Immature natural killer cell (primary cell): ENCODE measurements around the gene CARD6. TPM values are rescaled to one million over a fixed set of nuclear protein-coding genes. Genes with fewer than 3 reads are reported as not detected.
"Not testable (repeated sequence)": the region's sequence is repeated elsewhere in the genome, so short reads cannot be mapped to it uniquely, and the experiment has no call there.

Experiments
- DNase-seq, 3 donors: peaks; one replicate each; pipeline ENCODE4 v3.0.0; 2022; ENCODE audit warnings: mixed read lengths in 1 of 3
- H3K27ac Mint-ChIP-seq, 6 donors: one replicate each; pipeline ENCODE4 v1.8.0; 2020; ENCODE audit warnings: mixed read lengths in 6 of 6, mild to moderate bottlenecking in 5 of 6, inconsistent platforms in 4 of 6, moderate library complexity in 3 of 6
- H3K27me3 Mint-ChIP-seq, 3 donors: one replicate each; pipeline ENCODE4 v1.8.0; 2020 to 2021; ENCODE audit warnings: low read depth in 3 of 3, mild to moderate bottlenecking in 3 of 3, mixed read lengths in 3 of 3, moderate library complexity in 3 of 3, inconsistent platforms in 1 of 3
- H3K36me3 Mint-ChIP-seq, 3 donors: one replicate each; pipeline ENCODE4 v1.8.0; 2020; ENCODE audit warnings: mixed read lengths in 3 of 3, inconsistent platforms in 2 of 3, mild to moderate bottlenecking in 2 of 3
- H3K4me1 Mint-ChIP-seq, 2 donors: one replicate each; pipeline ENCODE4 v1.8.0; 2020; ENCODE audit warnings: inconsistent platforms in 2 of 2, mild to moderate bottlenecking in 2 of 2, mixed read lengths in 2 of 2, moderate library complexity in 1 of 2
- H3K4me3 Mint-ChIP-seq, 5 donors: one replicate each; pipeline ENCODE4 v1.8.0; 2020; ENCODE audit warnings: mild to moderate bottlenecking in 5 of 5, mixed read lengths in 5 of 5, inconsistent platforms in 3 of 5, moderate library complexity in 3 of 5
- H3K9me3 Mint-ChIP-seq, 6 donors: one replicate each; pipeline ENCODE4 v1.8.0; 2020; ENCODE audit warnings: mild to moderate bottlenecking in 6 of 6, mixed read lengths in 6 of 6, inconsistent platforms in 4 of 6, moderate library complexity in 3 of 6
- polyA plus RNA-seq, 3 donors: library from polyadenylated mRNA; unstranded; fragments of 300-500 nt; fragmentation: Illumina TruSeq; gene quantifications; one replicate each; pipeline ENCODE4 v1.2.3, GENCODE V29; 2021

Gene CARD6
- polyA plus RNA-seq, result 1 to 10 TPM; 1.5 to 4.5 (median 1.9) TPM

GRCh38 chr5:40841068-40841805 lies at the start of gene CARD6:
Gene CARD6 (plus strand): TSS chr5:40841367. CDS start chr5:40841383, 16 bp downstream.
- Mint-ChIP-seq H3K9me3 (no peaks in the 10 kb centered on the region), H3K36me3 (no peaks in the 10 kb centered on the region), H3K27me3 (peaks cover 4 to 8% (median 8%) of the 10 kb centered on the region in 3 donors), H3K27ac (peak within 1 kb of the TSS; percentile 41 to 95 (median 87)), H3K4me3 (peak within 1 kb of the TSS; percentile 83 to 92 (median 88)), H3K4me1 (peaks cover 16 to 27% of the 10 kb centered on the region in 2 donors)
- peak; percentile 11 to 19 (median 17) for DNase-seq

- no peak overlapping the region for H3K27ac Mint-ChIP-seq
- H3K9me3 Mint-ChIP-seq, result no peaks in the 10 kb centered on the region
- DNase-seq, result no peak
- H3K4me1 Mint-ChIP-seq, result peaks cover 61 to 88% of the 10 kb centered on the region in 2 donors
- H3K4me3 Mint-ChIP-seq, result no peak overlapping the region
- peaks cover 0 to 3% (median 0%) of the 10 kb centered on the region in 3 donors for H3K27me3 Mint-ChIP-seq
- H3K36me3 Mint-ChIP-seq, result peaks cover 6 to 9% (median 8%) of the 10 kb centered on the region in 3 donors
Observed at GRCh38 chr5:40791715-40792139, 49.4 kb upstream of the CARD6 start.

- not testable (repeated sequence) for H3K27me3 Mint-ChIP-seq, H3K9me3 Mint-ChIP-seq, H3K27ac Mint-ChIP-seq
Observed at GRCh38 chr5:40792691-40793090, 48.5 kb upstream of the CARD6 start.

GRCh38 chr5:40794340-40794739 lies 46.8 kb upstream of the CARD6 start:
- H3K36me3 Mint-ChIP-seq, DNase-seq, H3K9me3 Mint-ChIP-seq, H3K27ac Mint-ChIP-seq, H3K4me3 Mint-ChIP-seq: not testable (repeated sequence)
- Mint-ChIP-seq H3K27me3 (peaks cover 4 to 16% (median 12%) of the 10 kb centered on the region in 3 donors), H3K4me1 (peaks cover 56 to 83% of the 10 kb centered on the region in 2 donors)

More at GRCh38 chr5:40792691-40793090, 48.5 kb upstream of the CARD6 start:
- DNase-seq, H3K4me3 Mint-ChIP-seq, H3K36me3 Mint-ChIP-seq: not testable (repeated sequence)
- peaks cover 66 to 91% of the 10 kb centered on the region in 2 donors for H3K4me1 Mint-ChIP-seq

DNA sequence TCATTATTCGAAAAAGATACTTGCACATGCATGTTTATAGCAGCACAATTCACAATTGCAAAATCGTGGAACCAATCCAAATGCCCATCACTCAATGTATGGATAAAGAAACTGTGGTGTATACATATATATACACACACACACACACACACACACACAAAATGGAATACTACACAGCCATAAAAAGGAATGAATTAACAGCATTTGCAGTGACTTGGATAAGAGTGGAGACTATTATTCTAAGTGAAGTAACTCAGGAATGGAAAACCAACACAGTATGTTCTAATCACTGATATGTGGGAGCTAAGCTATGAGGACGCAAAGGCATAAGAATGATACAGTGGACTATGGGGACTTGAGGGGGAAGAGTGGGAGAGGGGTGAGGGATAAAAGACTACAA lies 46.3 kb upstream of the CARD6 start:
- DNase-seq, H3K9me3 Mint-ChIP-seq, H3K36me3 Mint-ChIP-seq: not testable (repeated sequence)
- peaks cover 4 to 16% (median 12%) of the 10 kb centered on the region in 3 donors for H3K27me3 Mint-ChIP-seq
- H3K27ac Mint-ChIP-seq, result peak overlapping the region in 1 of 6 donors; percentile 50
- H3K4me1 Mint-ChIP-seq, result peaks cover 52 to 81% of the 10 kb centered on the region in 2 donors
- H3K4me3 Mint-ChIP-seq, result peak overlapping the region in 1 of 5 donors; percentile 17

- H3K4me3 Mint-ChIP-seq, result peak overlapping the region; percentile 63 to 95 (median 91)
- H3K9me3 Mint-ChIP-seq, result no peaks in the 10 kb centered on the region
- DNase-seq, result no peak
- peaks cover 37 to 68% of the 10 kb centered on the region in 2 donors for H3K4me1 Mint-ChIP-seq
- H3K27ac Mint-ChIP-seq, result peak overlapping the region; percentile 57 to 94 (median 86)
- peaks cover 4 to 16% (median 12%) of the 10 kb centered on the region in 3 donors for H3K27me3 Mint-ChIP-seq
- H3K36me3 Mint-ChIP-seq, result no peaks in the 10 kb centered on the region
Observed at GRCh38 chr5:40796487-40796889, 44.7 kb upstream of the CARD6 start.

- Mint-ChIP-seq H3K27ac (peak overlapping the region; percentile 89 to 94 (median 93)), H3K27me3 (peaks cover 4 to 16% (median 14%) of the 10 kb centered on the region in 3 donors), H3K9me3 (no peaks in the 10 kb centered on the region), H3K36me3 (no peaks in the 10 kb centered on the region), H3K4me3 (peak overlapping the region; percentile 91 to 95 (median 93)), H3K4me1 (peaks cover 37 to 59% of the 10 kb centered on the region in 2 donors)
- peak; percentile 78 to 81 (median 80) for DNase-seq
Observed at GRCh38 chr5:40797273-40798011, 43.7 kb upstream of the CARD6 start.

- peak within 1 kb of the TSS; percentile 89 to 95 (median 93) for H3K27ac Mint-ChIP-seq
- peaks cover 37 to 55% of the 10 kb centered on the region in 2 donors for H3K4me1 Mint-ChIP-seq
- DNase-seq, result peak; percentile 91 to 93 (median 92)
- H3K9me3 Mint-ChIP-seq, result no peaks in the 10 kb centered on the region
- H3K4me3 Mint-ChIP-seq, result peak within 1 kb of the TSS; percentile 91 to 95 (median 95)
- peaks cover 4 to 16% (median 14%) of the 10 kb centered on the region in 3 donors for H3K27me3 Mint-ChIP-seq
- no peaks in the 10 kb centered on the region for H3K36me3 Mint-ChIP-seq
Observed at GRCh38 chr5:40798012-40798800, 43.0 kb upstream of the CARD6 start, which contains the start of gene PRKAA1. Gene PRKAA1 (minus strand): TSS chr5:40798374. CDS start chr5:40798189, 185 bp downstream.

- H3K27me3 Mint-ChIP-seq, result peaks cover 4 to 18% (median 16%) of the 10 kb centered on the region in 3 donors
- H3K4me1 Mint-ChIP-seq, result peaks cover 32 to 48% of the 10 kb centered on the region in 2 donors
- peak overlapping the region; percentile 91 to 95 (median 95) for H3K4me3 Mint-ChIP-seq
- no peak for DNase-seq
- H3K27ac Mint-ChIP-seq, result peak overlapping the region; percentile 88 to 95 (median 90)
- no peaks in the 10 kb centered on the region for H3K9me3 Mint-ChIP-seq
- no peaks in the 10 kb centered on the region for H3K36me3 Mint-ChIP-seq
Observed at GRCh38 chr5:40798801-40799210, 42.4 kb upstream of the CARD6 start.

DNA sequence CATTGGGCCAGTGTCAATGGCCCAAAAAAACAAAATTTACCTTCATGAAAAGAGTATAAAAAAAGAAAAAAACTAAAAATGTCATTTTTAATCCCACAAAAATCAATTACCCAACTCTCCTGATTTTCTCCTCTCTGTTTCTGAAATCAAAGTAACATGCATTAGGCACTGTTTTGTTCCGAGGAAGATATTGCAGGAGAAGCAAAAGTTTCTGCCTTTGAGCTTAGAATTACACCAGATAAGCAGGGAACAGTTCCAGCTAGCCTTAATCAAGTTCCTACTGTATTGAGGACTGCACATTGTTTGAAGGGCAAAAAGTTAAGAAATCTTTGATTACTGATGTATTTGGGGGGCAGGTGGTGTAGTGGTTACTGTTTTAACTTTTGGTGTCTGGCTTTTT lies 41.9 kb upstream of the CARD6 start:
- no peaks in the 10 kb centered on the region for H3K9me3 Mint-ChIP-seq
- peak overlapping the region; percentile 91 to 95 (median 95) for H3K4me3 Mint-ChIP-seq
- peaks cover 4 to 18% (median 16%) of the 10 kb centered on the region in 3 donors for H3K27me3 Mint-ChIP-seq
- H3K27ac Mint-ChIP-seq, result peak overlapping the region in 5 of 6 donors; percentile 13 to 95 (median 89)
- DNase-seq, result no peak
- H3K4me1 Mint-ChIP-seq, result peaks cover 27 to 44% of the 10 kb centered on the region in 2 donors
- no peaks in the 10 kb centered on the region for H3K36me3 Mint-ChIP-seq

- DNase-seq, result no peak
- H3K27me3 Mint-ChIP-seq, result peaks cover 4 to 16% (median 14%) of the 10 kb centered on the region in 3 donors
- H3K4me1 Mint-ChIP-seq, result peaks cover 9 to 18% of the 10 kb centered on the region in 2 donors
- peak overlapping the region in 1 of 6 donors; percentile 1 for H3K27ac Mint-ChIP-seq
- no peaks in the 10 kb centered on the region for H3K9me3 Mint-ChIP-seq
- no peaks in the 10 kb centered on the region for H3K36me3 Mint-ChIP-seq
- peak overlapping the region in 2 of 5 donors; percentile 15 to 26 for H3K4me3 Mint-ChIP-seq
Observed at GRCh38 chr5:40801771-40802562, 39.2 kb upstream of the CARD6 start.

- peaks cover 0 to 1% (median 0%) of the 10 kb centered on the region in 6 donors for H3K9me3 Mint-ChIP-seq
- peaks cover 0 to 3% (median 3%) of the 10 kb centered on the region in 3 donors for H3K36me3 Mint-ChIP-seq
- peaks cover 0 to 6% of the 10 kb centered on the region in 2 donors for H3K4me1 Mint-ChIP-seq
- H3K27me3 Mint-ChIP-seq, result no peaks in the 10 kb centered on the region
- H3K27ac Mint-ChIP-seq, result no peak overlapping the region
- DNase-seq, result no peak
- H3K4me3 Mint-ChIP-seq, result no peak overlapping the region
Observed at GRCh38 chr5:40812125-40812524, 29.0 kb upstream of the CARD6 start.
